Esophagus (tissue), 2 donors: ENCODE data around the gene SMOC2. TPM values are rescaled to one million over a fixed set of nuclear protein-coding genes. Genes with fewer than 3 reads are reported as not detected.

Source experiments
- H3K27ac ChIP-seq, 2 donors: one replicate each; pipeline ENCODE4 v1.5.1; 2013; ENCODE audit warnings: low read depth in 2 of 2, mild to moderate bottlenecking in 2 of 2, inconsistent platforms in 1 of 2, low read length in 1 of 2, moderate library complexity in 1 of 2
- H3K27me3 ChIP-seq, 2 donors: one replicate each; pipeline ENCODE4 v1.6.1; 2013; ENCODE audit warnings: low read length in 2 of 2, control low read depth in 1 of 2, mild to moderate bottlenecking in 1 of 2; ENCODE audit not compliant: insufficient read depth in 2 of 2, control insufficient read depth in 1 of 2
- H3K36me3 ChIP-seq, 2 donors: one replicate each; pipeline ENCODE4 v1.6.1; 2013; ENCODE audit warnings: low read length in 1 of 2; ENCODE audit not compliant: control insufficient read depth in 2 of 2, insufficient read depth in 2 of 2
- H3K4me1 ChIP-seq, 2 donors: one replicate each; pipeline ENCODE4 v1.6.1; 2013; ENCODE audit warnings: low read length in 1 of 2; ENCODE audit not compliant: control insufficient read depth in 2 of 2, insufficient read depth in 2 of 2
- H3K4me3 ChIP-seq, 2 donors: one replicate each; pipeline ENCODE4 v1.5.1; 2013; ENCODE audit warnings: low read length in 2 of 2, mild to moderate bottlenecking in 2 of 2, low read depth in 1 of 2, moderate library complexity in 1 of 2
- H3K9me3 ChIP-seq, 2 donors: one replicate each; pipeline ENCODE4 v1.6.1; 2013; ENCODE audit warnings: mild to moderate bottlenecking in 2 of 2, low read depth in 1 of 2, low read length in 1 of 2, moderate library complexity in 1 of 2; ENCODE audit not compliant: control insufficient read depth in 2 of 2, insufficient read depth in 1 of 2
- WGBS, 2 donors: extraction: QIAGEN DNeasy Blood & Tissue Kit; methylation state at CpG; one replicate each; pipeline ENCODE4 v1.1.7; 2013; 5-methylcytosine and 5-hydroxymethylcytosine counted together
- polyA plus RNA-seq, 2 donors: library from polyadenylated mRNA; stranded (reverse); fragments of 200-250 nt; gene quantifications; one replicate each; pipeline ENCODE4 v1.2.3, GENCODE V29; 2013
- donor health status: healthy with polysubstance abuse.
- donor health status: Bipolar disorder and iron deficiency.

The SMOC2 gene
- polyA plus RNA-seq, 2 donors = 4.6 to 14.4 TPM

DNA sequence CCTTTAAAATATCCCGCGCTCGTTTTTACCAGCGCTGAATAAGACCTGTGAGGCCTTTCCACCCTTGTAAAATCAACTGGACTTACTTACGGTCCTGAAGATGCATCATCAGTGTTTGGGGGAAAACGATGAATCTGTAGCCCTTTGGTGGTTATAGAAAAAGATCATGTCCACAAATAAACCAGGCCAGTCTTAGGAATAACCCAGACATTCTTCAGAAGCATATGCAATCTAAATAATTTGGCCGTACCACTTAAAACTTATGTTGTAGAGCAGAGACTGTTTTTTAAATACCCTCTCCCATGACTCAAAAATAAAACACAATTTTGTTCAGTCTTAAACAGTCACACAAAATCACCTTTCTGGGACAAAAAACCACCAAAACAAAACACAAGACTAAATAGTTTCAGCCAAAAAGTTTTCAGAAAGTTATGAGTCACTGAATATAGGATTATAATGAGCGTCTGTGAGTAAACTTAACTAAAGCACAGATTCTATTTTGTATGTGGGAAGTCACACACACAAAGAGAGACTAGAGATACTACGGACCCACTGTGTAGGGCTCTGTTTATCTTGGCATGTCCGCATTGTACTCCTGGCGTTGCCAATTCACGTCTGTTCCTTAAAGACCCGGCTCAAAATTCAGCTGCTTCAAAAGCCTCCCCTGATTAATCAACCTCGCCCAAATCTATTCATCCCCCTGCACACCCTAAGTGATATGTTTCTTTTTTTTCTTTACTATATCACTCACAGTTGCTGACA is 26.5 kb upstream of the SMOC2 start:
- Histone ChIP-seq H3K27ac (no peak overlapping the region), H3K9me3 (no peaks in the 10 kb centered on the region), H3K36me3 (no peaks in the 10 kb centered on the region), H3K4me1 (peaks cover 0 to 4% of the 10 kb centered on the region in 2 donors), H3K4me3 (no peak overlapping the region), H3K27me3 (no peaks in the 10 kb centered on the region)
- WGBS, 2 donors = 49 to 60% methylated on average over 14 of the region's 14 CpGs

DNA sequence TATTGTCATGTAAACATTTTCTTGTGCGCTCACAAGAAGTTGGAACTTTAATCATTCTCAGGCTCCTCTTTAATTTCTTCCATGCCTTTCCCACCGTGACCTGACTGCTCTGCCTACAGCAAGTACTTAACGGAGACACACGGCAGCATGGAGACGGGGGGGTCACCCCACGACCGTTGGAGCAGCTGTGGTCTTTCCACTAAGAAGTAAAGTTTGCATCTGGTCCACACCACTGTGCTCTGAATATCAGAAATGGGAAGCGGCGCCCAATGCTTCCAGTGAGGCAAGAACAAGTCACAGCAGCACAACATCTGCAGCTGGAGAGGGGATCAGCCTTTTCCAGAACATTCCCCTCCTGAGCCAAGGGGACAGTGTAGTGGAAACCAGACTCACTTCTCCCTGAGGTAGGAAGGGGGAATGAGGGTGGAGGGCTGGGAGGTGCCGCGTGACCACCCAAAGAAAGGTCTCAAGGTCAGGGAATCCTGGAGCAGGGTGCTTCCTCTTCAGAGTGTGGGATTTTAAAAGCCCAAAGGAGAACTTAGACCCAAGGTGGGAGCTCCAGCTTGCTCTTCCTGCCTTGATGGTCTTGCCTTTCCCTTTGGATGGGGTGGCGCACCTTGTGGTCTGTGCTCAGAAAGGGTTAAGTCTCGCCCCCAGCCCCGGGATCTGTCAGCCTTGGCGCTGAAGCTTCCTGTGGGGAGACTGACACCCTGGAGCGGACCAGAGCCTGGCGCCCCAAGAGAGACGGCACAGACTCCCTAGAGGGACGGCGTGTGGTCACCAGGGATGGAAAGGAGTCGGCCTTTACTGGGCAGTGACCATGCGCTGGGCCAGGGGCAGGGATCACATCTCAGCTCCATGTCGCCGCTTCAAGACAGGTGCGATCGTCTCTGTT is 25.6 kb upstream of the SMOC2 start:
- Histone ChIP-seq H3K4me1 (peaks cover 0 to 4% of the 10 kb centered on the region in 2 donors), H3K27me3 (no peaks in the 10 kb centered on the region), H3K27ac (no peak overlapping the region), H3K4me3 (no peak overlapping the region), H3K9me3 (no peaks in the 10 kb centered on the region), H3K36me3 (no peaks in the 10 kb centered on the region)
- WGBS, 2 donors = 58 to 73% methylated on average over 26 of the region's 26 CpGs

DNA sequence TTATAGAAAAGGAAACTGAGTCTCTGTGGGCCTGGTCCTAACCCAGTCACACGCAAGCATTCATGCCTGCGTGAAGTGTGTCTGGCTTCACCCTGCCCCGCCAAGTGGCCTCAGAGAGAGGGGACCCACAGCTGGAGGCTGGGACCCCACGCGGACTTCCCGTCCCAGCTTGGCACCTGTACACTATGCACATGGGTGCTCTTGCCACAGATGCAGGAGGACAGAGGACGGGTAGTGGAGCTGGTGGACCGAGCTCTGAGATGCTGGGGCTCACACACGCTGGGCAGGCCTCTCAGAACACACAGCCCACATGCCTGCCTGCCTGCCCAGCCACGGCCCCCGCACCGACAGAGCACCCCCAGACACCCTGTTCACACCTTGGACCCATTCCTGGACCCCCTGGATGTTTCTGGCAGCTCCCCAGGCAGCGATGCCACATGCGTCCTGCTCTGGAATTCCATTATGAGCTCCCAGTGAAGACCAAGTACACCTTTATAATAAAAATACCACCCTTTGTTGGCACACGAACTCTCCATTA is 24.9 kb upstream of the SMOC2 start:
- WGBS, 2 donors = 86 to 89% methylated on average over 15 of the region's 15 CpGs
- H3K36me3 ChIP-seq = no peaks in the 10 kb centered on the region
- H3K4me1 ChIP-seq = peaks cover 0 to 4% of the 10 kb centered on the region in 2 donors
- no peak overlapping the region for H3K27ac ChIP-seq
- H3K4me3 ChIP-seq = no peak overlapping the region
- H3K9me3 ChIP-seq = no peaks in the 10 kb centered on the region
- H3K27me3 ChIP-seq = no peaks in the 10 kb centered on the region

DNA sequence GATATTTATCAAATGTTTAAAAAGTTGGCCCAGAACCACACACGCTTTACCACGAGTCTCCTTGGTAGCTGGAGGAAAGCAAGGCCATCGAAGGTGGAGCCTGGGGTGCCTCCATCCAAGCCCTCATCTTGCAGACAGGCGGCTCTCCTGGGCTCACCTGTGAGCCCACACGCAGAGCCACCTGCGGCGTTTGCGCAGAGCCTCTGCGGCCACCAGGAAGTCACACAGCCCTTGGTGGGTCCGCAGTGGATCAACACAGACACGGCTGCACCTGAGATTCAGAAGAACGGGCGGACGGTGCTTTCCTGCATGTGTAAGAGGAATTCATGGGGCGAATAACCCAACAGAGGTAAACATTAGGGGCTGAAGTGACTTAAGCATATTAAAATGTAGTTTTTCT is 24.5 kb upstream of the SMOC2 start:
- 89 to 90% methylated on average over 15 of the region's 15 CpGs for WGBS, 2 donors
- no peak overlapping the region for H3K27ac ChIP-seq
- no peak overlapping the region for H3K4me3 ChIP-seq
- no peaks in the 10 kb centered on the region for H3K36me3 ChIP-seq
- no peaks in the 10 kb centered on the region for H3K27me3 ChIP-seq
- H3K9me3 ChIP-seq = no peaks in the 10 kb centered on the region
- peaks cover 0 to 4% of the 10 kb centered on the region in 2 donors for H3K4me1 ChIP-seq

DNA sequence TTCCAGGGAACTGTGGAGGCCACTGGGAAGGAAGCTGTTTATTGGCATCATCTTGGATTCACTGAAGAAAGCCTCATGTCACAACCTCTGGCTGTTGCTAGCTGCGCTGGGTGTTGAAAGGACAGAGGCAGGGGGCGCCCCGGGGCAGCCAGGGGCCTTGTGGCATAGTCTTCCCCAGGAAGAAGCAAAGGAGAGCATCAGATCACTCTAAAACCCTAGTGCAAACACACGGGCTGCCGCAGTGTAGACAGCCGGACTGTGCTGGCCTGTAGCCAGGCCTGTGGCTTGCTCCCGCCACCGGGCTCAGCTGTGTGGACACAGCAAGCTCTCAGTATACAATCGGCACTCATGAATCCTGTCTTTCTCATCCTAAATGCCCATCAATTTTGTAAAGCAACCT is 23.8 kb upstream of the SMOC2 start:
- 53 to 58% methylated on average over 9 of the region's 9 CpGs for WGBS, 2 donors
- Histone ChIP-seq H3K27me3 (no peaks in the 10 kb centered on the region), H3K27ac (no peak overlapping the region), H3K4me1 (peaks cover 0 to 4% of the 10 kb centered on the region in 2 donors), H3K4me3 (no peak overlapping the region), H3K9me3 (no peaks in the 10 kb centered on the region), H3K36me3 (no peaks in the 10 kb centered on the region)

DNA sequence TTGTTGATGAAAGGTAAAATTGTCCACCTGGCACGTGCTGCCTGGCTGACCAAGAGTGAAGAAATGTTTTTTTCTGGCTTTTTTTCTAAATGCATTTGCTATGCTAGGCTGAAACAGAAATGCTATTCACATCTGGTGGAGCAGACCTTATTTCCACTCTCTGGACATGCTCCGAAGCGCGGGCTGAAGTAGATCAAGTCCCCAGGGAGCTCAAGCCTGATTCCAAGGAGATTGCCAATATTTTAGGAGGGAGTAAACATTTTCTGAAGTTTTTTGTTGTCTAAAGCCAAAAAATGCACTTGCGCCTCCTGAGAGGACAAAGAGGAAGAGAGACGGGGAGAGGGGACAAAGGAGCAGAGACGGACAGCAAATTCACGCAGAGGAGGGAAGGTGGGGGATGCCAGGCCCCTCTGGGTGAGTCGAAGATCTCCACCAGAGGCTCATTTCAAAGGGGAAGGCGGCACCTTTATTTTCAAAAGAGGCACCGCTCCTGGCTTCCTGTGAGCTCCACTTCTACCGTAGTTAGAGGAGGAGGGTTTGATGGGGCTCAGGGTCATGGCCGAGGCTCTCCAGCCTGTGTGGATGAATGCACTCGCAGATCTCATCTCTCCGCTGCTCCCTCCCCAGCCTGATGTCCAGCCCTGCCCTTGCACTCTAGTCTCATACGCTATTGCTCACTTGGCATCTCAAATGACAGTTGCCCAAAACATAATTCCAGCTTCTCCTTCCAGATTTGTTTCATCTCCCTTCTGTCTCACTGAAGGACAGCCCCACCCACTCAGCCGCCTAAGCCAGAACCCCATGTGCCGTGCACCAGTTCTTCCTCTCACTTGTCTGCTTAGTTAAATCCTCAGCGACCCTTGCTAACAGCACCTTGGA is 23.1 kb upstream of the SMOC2 start:
- H3K4me3 ChIP-seq = no peak overlapping the region
- no peaks in the 10 kb centered on the region for H3K36me3 ChIP-seq
- no peak overlapping the region for H3K27ac ChIP-seq
- H3K9me3 ChIP-seq = no peaks in the 10 kb centered on the region
- WGBS, 2 donors = 56 to 65% methylated on average over 19 of the region's 19 CpGs
- H3K27me3 ChIP-seq = no peaks in the 10 kb centered on the region
- peaks cover 0 to 4% of the 10 kb centered on the region in 2 donors for H3K4me1 ChIP-seq

DNA sequence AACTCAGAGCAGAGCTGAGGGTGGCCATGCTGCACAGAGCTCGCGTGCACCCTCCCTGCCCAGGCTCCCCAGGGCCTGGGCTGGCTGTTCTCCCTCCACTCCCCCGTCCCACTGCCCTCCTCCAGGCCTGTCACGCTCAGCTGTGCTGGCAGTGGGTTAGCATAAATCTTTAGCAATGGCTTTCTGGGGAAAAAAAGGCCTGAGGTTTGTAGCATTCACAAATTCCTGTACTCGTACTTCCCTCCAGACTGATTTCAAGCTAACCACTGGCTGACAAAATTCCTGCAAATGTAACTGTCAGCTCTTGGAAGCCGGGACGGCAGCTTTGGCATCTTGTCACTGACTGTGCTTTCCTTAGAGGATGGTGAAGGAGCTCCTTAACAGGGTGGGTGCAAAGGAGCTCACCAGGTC is 22.3 kb upstream of the SMOC2 start:
- WGBS, 2 donors = 66 to 73% methylated on average over 7 of the region's 7 CpGs
- Histone ChIP-seq H3K4me1 (peaks cover 0 to 4% of the 10 kb centered on the region in 2 donors), H3K4me3 (no peak overlapping the region)

DNA sequence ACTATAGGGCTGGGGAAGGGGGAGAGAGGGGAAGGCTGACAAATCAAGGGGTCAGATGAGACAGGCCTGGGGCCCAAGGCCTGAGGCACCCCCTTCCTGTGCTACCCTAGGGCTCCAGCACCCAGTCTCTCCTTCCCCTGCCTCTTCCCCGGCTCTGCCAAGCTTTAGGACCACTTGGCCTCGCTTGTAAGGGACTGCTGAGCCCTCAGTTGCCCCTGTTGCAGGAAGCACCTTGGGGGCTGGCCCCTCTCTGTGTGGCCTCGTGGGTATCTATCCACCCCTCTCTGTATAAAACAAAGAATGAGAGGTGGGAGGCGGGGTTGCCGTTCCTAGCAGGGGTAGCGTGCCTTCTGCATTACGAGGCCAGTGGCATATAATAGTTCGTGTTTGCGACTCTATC is 21.4 kb upstream of the SMOC2 start:
- Histone ChIP-seq H3K4me3 (no peak overlapping the region), H3K4me1 (peaks cover 0 to 4% of the 10 kb centered on the region in 2 donors), H3K27me3 (no peaks in the 10 kb centered on the region), H3K36me3 (no peaks in the 10 kb centered on the region), H3K27ac (no peak overlapping the region), H3K9me3 (no peaks in the 10 kb centered on the region)
- 92% methylated on average over 9 of the region's 9 CpGs for WGBS, 2 donors

More for the DNA sequence above, 22.3 kb upstream of the SMOC2 start:
- H3K27ac ChIP-seq = no peak overlapping the region
- no peaks in the 10 kb centered on the region for H3K36me3 ChIP-seq
- no peaks in the 10 kb centered on the region for H3K27me3 ChIP-seq
- H3K9me3 ChIP-seq = no peaks in the 10 kb centered on the region

DNA sequence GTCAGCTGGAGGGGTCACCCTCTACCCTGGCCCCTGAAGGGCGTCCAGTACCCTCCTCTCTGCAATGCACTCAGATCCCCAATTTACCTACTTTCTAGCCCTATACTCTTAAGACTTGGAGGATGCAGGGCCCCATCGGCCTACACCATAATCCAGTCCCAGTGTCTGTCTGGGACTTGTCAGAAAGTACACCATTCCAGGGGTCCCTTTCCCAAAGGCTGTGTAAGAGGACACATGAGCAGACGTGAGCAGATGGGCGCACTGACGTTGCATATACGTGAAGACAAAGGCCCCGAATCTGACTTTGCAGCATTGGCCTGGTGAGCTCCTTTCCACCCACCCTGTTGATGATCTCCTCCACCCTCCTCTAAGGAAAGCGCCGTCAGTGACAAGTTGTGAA is 20.9 kb upstream of the SMOC2 start:
- 94 to 99% methylated on average over 9 of the region's 9 CpGs for WGBS, 2 donors

More for the DNA sequence above, 20.9 kb upstream of the SMOC2 start:
- H3K4me1 ChIP-seq = peaks cover 0 to 4% of the 10 kb centered on the region in 2 donors
- H3K4me3 ChIP-seq = no peak overlapping the region
- no peaks in the 10 kb centered on the region for H3K27me3 ChIP-seq
- no peak overlapping the region for H3K27ac ChIP-seq
- no peaks in the 10 kb centered on the region for H3K9me3 ChIP-seq
- no peaks in the 10 kb centered on the region for H3K36me3 ChIP-seq
